ENCODE measurements around the gene DNHD1.

DNA sequence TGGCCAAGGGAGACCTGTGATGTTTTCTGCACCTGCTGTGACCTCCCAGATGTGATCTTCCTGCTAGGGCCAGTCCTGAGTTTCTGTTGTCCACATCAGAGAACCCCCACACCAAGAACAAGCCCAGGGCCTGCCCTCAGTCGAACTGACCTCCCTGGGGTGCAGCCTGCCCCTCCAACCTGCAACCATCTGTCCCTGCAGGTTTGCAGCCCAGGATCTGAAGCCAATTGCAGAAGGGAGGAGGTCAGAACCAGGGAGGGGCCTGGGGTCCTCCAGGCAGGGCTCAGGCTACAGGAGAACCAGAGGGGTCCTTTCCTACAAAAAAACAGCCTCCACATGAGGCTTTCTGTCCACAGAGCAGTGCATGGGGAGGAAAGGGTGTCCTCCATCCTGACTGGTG lies 24.1 kb upstream of the DNHD1 start:
- TF ChIP-seq, protein P1, sequence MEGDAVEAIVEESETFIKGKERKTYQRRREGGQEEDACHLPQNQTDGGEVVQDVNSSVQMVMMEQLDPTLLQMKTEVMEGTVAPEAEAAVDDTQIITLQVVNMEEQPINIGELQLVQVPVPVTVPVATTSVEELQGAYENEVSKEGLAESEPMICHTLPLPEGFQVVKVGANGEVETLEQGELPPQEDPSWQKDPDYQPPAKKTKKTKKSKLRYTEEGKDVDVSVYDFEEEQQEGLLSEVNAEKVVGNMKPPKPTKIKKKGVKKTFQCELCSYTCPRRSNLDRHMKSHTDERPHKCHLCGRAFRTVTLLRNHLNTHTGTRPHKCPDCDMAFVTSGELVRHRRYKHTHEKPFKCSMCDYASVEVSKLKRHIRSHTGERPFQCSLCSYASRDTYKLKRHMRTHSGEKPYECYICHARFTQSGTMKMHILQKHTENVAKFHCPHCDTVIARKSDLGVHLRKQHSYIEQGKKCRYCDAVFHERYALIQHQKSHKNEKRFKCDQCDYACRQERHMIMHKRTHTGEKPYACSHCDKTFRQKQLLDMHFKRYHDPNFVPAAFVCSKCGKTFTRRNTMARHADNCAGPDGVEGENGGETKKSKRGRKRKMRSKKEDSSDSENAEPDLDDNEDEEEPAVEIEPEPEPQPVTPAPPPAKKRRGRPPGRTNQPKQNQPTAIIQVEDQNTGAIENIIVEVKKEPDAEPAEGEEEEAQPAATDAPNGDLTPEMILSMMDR (IDR thresholded peaks at IDR 0.05; ENCODE audit: poor library complexity): no peak
- TF ChIP-seq EZH2phosphoT487 (IDR thresholded peaks at IDR 0.05; ENCODE audit: low read depth, severe bottlenecking, unreplicated experiment) (no peak), EZH2 (IDR thresholded peaks at IDR 0.05; ENCODE audit: borderline replicate concordance) (no peak)

Measured in hepatocyte (in vitro differentiated cells).